GM18517 (cell line): Measurements from ENCODE around the gene NPAS2.

Experiments
- ATAC-seq: cut with Tn5 transposase; IDR thresholded peaks from one replicate; pipeline ENCODE4 v1.9.1; 2021; ENCODE audit warnings: mild to moderate bottlenecking, moderate library complexity; ENCODE audit not compliant: unreplicated experiment

Gene NPAS2

DNA sequence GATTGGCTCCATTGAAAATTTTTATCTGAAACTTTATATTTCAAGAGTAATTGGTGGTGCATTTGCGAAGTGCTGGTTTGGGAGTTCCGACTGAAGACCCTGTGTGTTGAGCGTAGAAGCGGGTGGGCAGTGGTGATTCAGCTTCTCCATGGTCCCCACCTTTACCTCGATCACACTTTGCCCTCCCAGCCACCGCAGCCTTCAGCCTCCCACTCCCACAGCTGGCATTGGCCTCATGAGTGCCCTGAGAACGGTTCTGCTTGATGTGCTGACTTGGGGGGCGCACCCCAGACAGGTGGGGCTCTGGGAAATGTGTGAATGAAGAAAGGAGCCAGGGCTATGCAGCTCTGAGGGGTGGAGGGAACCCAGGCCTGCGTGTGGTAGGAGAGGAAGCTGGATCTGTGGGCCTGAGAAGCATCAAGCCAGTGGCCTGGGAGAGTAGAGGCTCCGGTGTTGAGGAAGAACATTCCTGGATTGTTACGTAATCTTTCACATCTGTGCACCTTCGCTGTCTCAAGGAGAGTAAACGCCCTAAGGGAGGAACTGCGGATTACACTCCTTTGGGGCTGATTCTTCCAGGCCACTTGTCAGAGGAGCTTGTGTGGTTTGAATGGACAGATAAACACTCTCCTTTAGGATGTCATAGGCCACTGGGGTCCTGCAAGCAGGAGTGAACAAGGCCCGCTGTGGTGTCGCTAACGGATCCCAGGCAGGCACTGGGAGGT, 83.8 kb downstream of the NPAS2 start:
- ATAC-seq, result no peak

- ATAC-seq, result no peak
These were observed 85.3 kb downstream of the NPAS2 start for GRCh38 chr2:100905132-100905805.

DNA sequence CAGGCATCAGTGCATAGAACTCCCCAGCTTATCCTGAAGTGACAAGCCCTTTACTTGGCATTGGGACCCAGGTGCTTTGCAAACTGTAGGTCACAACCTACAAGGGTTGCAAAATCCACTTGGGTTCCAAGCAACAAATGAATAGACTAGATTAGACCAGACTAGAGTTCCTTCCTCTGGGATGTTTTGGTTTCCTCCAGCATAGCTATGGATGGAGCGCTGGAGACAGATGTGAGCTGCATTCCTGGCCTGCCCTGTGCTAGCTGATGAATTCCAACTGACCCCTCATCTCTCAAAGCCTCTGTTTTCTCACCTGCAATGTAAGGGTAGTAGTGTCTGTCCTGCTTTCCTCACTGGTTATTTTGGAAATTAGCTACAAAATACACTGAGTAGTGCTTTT, 86.2 kb downstream of the NPAS2 start:
- ATAC-seq, result no peak

DNA sequence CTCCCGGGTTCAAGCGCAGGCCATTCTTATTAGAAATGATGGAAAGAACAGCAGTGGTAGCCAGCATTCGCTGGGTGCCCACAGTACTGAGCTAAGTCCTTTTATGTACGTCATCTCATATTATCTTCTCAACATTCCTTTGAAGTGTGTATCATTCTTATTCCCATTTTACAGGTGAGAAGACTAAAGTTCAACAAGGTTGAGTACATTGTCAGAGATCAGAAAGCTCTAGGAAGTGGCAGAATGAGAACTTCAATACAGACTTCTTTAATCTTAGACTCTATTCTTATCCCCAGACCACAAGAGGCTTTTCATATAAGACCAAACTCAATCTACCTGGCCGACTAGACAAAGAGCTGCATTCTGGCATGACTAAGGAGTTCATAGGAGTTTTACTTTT, 86.7 kb downstream of the NPAS2 start:
- no peak for ATAC-seq

GRCh38 chr2:100907832-100908231, 87.9 kb downstream of the NPAS2 start:
- ATAC-seq, result no peak

DNA sequence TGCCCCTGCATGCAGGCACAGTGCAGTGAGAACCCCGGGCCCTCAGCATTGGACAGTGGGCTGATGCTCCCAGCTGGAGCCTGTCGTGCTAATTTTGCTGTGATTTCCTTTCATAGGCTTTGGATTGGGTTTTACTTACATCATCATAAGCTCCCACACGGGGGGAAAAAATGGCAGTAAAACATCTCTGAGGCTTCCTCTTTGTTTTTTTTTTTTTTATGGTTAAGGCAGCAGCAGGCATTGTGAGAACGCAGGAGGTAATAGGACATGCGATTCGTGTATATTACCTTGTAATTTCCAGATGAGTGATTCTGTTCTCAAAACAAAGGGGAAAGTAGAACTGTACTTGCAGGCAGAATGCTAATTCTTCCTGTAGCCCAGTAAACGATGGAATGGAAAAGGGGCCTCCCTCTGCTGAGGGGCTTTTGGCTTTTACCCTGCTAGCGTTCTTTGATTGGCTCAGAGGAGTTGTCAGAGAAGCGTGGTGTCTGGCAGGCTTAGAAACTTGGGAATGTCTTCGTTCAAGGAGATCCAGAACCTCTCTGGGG, 89.7 kb downstream of the NPAS2 start:
- ATAC-seq, result no peak

- no peak for ATAC-seq
These were observed 90.2 kb downstream of the NPAS2 start for GRCh38 chr2:100910111-100910510.

DNA sequence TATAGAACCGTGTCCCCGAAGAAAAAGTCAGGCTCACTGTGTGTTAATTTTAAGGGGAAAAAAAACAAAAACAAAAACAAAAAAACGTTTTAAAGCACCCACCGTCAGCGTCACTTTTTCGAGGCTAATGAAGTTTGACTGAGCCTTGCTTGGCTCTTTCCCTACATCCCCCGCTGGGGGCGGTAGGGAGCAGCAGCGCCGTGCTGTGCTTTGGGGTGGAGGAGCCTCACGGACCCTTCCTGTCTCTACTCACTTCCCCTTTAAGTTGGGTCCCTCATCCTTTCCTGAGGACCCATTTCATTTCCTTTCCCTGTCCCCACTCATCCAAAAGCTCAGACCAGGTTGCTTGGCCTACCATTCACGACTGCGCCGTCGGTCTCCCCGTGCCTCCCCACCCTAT, 99.4 kb downstream of the NPAS2 start:
- ATAC-seq, result no peak

- ATAC-seq, result no peak
These were observed 101.8 kb downstream of the NPAS2 start for GRCh38 chr2:100921685-100922161.

DNA sequence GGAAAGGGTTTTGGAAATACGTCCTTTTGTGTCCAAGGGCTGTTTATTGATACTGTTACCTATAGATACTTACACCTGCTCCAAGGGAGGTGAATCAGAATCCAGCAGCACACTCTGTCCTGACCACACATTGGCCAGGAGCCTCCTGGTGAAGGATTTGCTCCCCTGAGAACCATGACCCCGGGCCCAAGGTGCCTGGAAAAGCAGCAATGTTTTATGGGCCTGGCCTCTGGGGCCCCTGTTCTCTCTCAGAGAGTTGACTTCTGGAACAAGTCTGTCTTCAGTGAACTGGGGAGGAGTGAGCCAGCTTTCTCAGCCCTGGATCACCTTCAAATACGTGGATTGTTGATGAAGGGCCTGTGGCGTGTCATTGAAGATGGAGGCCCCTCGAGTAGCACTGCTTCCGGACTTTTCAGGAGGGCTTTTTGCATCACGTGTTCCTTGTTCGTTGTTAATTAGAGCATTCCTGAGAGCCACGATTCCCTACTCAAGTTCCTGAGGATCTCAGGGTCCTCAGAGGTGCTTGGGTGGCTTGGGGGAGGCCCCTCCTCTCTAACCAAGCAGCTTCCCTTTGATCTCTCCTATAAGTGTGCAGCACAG, 103.6 kb downstream of the NPAS2 start:
- no peak for ATAC-seq

DNA sequence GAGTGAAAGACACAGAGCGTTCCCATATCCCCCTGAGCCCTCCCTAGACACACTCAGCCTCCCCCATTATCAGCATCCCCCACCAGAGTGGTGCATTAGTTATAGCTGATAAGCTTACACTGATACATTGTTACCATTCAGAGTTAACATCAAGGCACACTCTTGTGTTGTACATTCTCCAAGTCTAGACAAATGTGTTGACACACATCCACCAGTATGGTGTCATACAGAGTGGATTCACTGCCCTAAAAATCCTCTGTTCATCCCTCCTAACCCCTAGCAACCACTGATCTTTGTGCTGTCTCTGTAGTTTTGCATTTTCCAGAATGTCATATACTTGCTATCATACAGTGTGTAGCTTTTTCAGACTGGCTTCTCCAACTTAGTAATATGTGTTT, 104.2 kb downstream of the NPAS2 start:
- no peak for ATAC-seq

GRCh38 chr2:100924520-100925451, 104.8 kb downstream of the NPAS2 start:
- no peak for ATAC-seq

DNA sequence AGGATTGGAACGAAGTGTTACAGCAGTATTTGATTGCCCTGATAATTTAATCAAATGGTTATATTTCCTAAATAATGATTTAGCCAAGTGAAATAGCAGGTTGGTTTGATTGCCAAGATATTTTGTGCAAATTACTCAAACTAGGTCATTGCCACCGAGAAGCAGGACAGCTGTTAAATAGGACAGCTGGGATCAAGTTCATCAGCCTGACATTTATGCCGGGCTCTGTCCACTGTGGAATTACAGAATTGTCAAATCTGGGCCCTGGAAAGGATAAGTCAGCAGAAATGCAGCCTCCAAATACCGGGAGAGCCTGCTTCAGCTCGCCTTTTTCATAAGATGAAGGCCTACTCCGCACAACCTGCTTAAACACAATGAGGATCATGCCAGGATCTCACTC, 108.3 kb downstream of the NPAS2 start:
- ATAC-seq, result no peak

DNA sequence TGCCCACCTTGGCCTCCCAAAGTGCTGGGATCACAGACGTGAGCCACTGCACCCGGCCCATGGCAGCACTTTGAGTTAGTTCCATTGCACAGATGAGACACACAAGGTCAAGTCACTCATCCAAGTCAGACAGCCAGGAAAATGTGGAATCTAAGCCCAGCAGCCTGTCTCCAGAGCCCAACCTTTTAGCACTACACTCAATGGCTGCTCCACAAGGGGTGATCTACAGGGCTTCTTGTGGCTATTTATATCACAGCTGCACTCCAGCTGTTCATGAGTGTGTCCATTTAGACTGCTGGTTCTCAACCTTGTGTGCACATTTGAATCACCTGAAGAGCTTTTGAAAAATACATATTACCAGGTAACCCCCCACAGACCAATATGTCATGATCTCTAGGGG, 109.2 kb downstream of the NPAS2 start:
- ATAC-seq, result no peak

DNA sequence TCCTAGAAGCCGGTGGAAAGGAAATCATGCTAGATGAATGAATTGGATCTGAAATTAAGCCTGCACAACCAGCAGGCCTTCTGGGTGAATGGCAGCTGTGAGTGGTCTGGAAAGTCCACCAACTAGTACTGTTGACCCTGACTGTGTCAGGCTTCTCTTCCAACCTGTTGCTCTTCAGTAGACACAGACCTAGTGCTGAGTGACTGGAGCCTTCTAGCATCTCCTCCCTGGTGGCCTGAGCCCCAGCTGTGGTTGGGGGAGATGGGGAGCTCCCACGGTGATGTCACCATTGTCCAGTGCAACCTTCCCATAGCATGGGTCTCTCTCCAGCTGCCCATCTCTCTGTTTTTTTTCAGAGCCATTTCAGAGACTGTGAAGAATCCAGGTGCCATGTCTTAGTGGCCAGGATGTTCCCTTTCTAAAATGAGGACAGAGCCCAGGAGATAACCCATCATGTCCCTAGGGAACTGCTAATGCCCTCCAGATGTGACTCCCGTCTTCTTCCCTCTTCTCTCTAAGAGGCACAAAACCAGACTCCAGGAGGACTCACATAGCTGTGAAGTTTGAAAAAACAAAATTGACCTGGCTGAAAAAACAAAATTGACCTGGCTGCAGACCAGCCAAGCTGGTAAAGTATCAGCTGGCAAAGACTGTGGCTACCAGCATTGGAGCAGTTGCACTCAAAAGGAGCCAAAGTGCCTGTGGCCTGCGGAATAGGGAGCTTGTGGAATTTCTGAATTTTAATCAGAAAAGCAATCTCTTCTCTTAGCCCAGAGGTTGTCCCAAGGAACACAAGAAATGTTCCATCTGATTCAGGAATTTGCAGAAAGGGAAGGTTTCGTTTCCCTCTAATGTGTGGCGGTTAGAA, 114.8 kb downstream of the NPAS2 start:
- ATAC-seq, result no peak

DNA sequence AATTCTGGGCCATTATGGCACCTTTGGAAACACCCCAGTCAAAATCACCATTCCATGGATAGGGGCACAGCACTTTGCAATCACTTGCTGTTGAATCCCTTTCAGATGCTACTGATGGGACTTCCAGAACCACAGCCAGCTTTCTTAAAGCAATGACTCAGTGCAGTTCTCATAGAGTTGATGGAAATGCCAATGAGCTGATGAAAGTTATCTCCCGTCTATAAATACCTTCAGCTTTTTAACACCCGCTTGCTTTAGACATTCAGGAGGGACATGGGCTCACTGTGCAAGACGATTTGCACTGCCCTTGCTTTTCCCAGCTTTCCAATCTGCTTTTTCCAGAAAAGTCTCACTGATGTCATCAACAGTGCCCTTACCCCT, 115.4 kb downstream of the NPAS2 start:
- no peak for ATAC-seq

- no peak for ATAC-seq
These were observed 116.3 kb downstream of the NPAS2 start for GRCh38 chr2:100936070-100936741.

DNA sequence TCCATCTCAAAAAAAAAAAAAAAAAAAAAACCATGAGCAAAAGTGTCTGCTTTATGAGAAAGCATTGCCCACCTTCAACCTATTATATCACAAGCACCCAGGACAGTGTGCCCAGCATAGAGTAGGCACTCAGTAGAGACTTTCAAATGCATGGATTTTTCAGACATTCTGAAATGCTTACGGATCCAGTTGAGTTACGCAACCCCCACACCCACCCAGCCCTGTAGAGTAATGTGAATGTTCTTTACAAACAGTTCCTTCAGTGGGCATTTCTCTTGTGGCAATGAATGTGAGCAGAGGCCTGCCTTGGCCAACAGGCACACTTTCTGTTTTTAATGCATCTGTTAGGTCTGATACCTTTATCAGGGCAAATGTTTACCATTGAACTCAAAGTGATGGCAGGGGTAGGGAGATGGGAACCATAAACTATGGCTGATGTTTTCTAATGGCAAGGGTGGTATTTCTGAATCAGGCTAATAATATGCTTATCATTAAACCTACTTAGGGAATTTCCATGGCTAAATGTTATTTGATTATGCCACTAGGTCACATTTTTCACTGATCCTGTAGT, 117.1 kb downstream of the NPAS2 start:
- no peak for ATAC-seq
